CD4-positive, alpha-beta T cell (primary cell): ENCODE data around the gene FAM133A. TPM values are rescaled to one million over a fixed set of nuclear protein-coding genes. Genes with fewer than 3 reads are reported as not detected.

Experiments
- ATAC-seq: fragments of 200-7000 bp; cut with Tn5 transposase; one replicate; pipeline ENCODE4 v1.10.0; 2022; ENCODE audit warnings: mild to moderate bottlenecking; ENCODE audit not compliant: poor library complexity
- CTCF ChIA-PET: fragments of 350-600 bp; sonication (Branson Sonifier 250); formaldehyde crosslinking; loops from one replicate; lab custom pipeline; 2021; ENCODE audit warnings: antibody characterized with exemption, inconsistent platforms; lab: Charles Lee
- POLR2A ChIA-PET: fragments of 350-600 bp; sonication (Branson Sonifier 250); formaldehyde crosslinking; loops from one replicate; lab custom pipeline; 2021; ENCODE audit warnings: antibody characterized with exemption, inconsistent platforms; lab: Charles Lee
- DNase-seq, 14 experiments: peaks; one replicate each; pipeline ENCODE4 v3.0.0-alpha.2; 2013 to 2020; ENCODE audit warnings: mixed read lengths in 2 of 14
- H3K27ac ChIP-seq, 2 donors: one replicate each; pipeline versions ENCODE4 v1.5.1 to v1.7.0; 2013; ENCODE audit warnings: low read length in 2 of 2, low read depth in 1 of 2, mild to moderate bottlenecking in 1 of 2
- H3K27me3 ChIP-seq, 2 experiments: 1 replicate in 1 of 2; 2 replicates in 1 of 2; pipeline versions ENCODE4 v1.6.1 to v1.7.0; 2013; ENCODE audit warnings: low read length in 2 of 2, control low read depth in 1 of 2, mild to moderate bottlenecking in 1 of 2, moderate library complexity in 1 of 2; ENCODE audit not compliant: insufficient read depth in 2 of 2, control insufficient read depth in 1 of 2
- H3K36me3 ChIP-seq: one replicate; pipeline ENCODE4 v1.6.1; 2013; ENCODE audit warnings: low read length, control low read depth; ENCODE audit not compliant: insufficient read depth
- H3K4me1 ChIP-seq: one replicate; pipeline ENCODE4 v1.6.1; 2013; ENCODE audit warnings: low read length, control low read depth; ENCODE audit not compliant: insufficient read depth
- H3K4me3 ChIP-seq: one replicate; pipeline ENCODE4 v1.5.1; 2013; ENCODE audit warnings: mild to moderate bottlenecking, low read length, moderate library complexity
- H3K9me3 ChIP-seq, 2 experiments: 1 replicate in 1 of 2; 2 replicates in 1 of 2; pipeline versions ENCODE4 v1.6.1 to v1.7.0; 2013; ENCODE audit warnings: low read length in 2 of 2, mild to moderate bottlenecking in 2 of 2, control low read depth in 1 of 2, moderate library complexity in 1 of 2; ENCODE audit not compliant: control insufficient read depth in 1 of 2, insufficient read depth in 1 of 2
- H3K27ac Mint-ChIP-seq: one replicate; pipeline ENCODE4 v1.8.0; 2020; ENCODE audit warnings: mixed read lengths
- H3K27me3 Mint-ChIP-seq: one replicate; pipeline ENCODE4 v1.8.0; 2021; ENCODE audit warnings: mixed read lengths
- H3K36me3 Mint-ChIP-seq: one replicate; pipeline ENCODE4 v1.8.0; 2021; ENCODE audit warnings: low read depth, mixed read lengths
- H3K4me1 Mint-ChIP-seq: one replicate; pipeline ENCODE4 v1.8.0; 2021; ENCODE audit warnings: low read depth, mixed read lengths
- H3K4me3 Mint-ChIP-seq: one replicate; pipeline ENCODE4 v1.8.0; 2020; ENCODE audit warnings: mild to moderate bottlenecking, mixed read lengths
- H3K9me3 Mint-ChIP-seq: one replicate; pipeline ENCODE4 v1.8.0; 2020; ENCODE audit warnings: mixed read lengths
- CTCF ChIP-seq: fragments of 200-600 bp; IDR thresholded peaks from one replicate; pipeline ENCODE4 v1.8.0; 2022; ENCODE audit warnings: antibody characterized with exemption, mild to moderate bottlenecking
- intact Hi-C, 2 experiments: fragments of 100-400 bp; cut with DNase I in 1 of 2; cut with micrococcal nuclease in 1 of 2; formaldehyde crosslinking; loops; one replicate each; pipeline versions ENCODE4 v1.15.1 to v1.9.0; 2023 to 2025; cut with DNase I, micrococcal nuclease
- total RNA-seq, 174 experiments: library from RNA in 2 of 174; stranded (reverse) in 2 of 174; gene quantifications; one replicate each; pipeline ENCODE4 v1.2.3 and lab custom pipeline; 2021 to 2026

FAM133A gene
- total RNA-seq, 2 experiments from 2014 or later, result not detected

DNA sequence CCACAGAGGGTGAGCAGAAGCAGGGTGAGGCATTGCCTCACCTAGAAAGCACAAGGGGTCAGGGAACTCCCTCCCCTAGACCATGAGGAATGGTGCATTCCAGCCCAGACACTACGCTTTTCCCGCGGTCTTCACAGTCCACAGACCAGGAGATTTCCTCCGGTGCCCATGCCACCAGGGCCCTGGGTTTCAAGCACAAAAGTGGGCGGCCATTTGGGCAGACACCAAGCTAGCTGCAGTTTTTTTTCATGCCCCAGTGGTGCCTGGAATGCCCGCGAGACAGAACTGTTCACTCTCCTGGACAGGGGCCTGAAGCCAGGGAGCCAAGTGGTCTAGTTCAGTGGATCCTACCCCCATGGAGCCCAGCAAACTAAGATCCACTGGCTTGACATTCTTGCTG is 13.4 kb upstream of the FAM133A start:
- no peaks in the 10 kb centered on the region for H3K9me3 Mint-ChIP-seq
- Histone ChIP-seq H3K27ac (no peak overlapping the region), H3K9me3 (no peaks in the 10 kb centered on the region), H3K36me3 (no peaks in the 10 kb centered on the region), H3K4me1 (no peaks in the 10 kb centered on the region), H3K4me3 (no peak overlapping the region), H3K27me3 (no peaks in the 10 kb centered on the region)
- intact Hi-C loops, result no loop called here
- no peaks in the 10 kb centered on the region for H3K27me3 Mint-ChIP-seq
- no peak overlapping the region for H3K4me3 Mint-ChIP-seq
- ChIA-PET POLR2A (no interaction called here), CTCF (no interaction called here)
- no peak for TF ChIP-seq CTCF
- no peaks in the 10 kb centered on the region for H3K36me3 Mint-ChIP-seq
- H3K4me1 Mint-ChIP-seq, result no peaks in the 10 kb centered on the region
- no peak overlapping the region for H3K27ac Mint-ChIP-seq
- DNase-seq (no peak), ATAC-seq (no peak)

GRCh38 chrX:93673056-93673868 is 744 bp upstream of the FAM133A start, which contains the start of gene NAP1L3:
Gene NAP1L3, minus strand, starts transcription at chrX:93673578. Its CDS starts 274 bp downstream, at chrX:93673304.
- intact Hi-C loops, result no loop called here
- ATAC-seq (peak; percentile 63), DNase-seq (peak; percentile 22 to 79 (median 47))
- no peak for TF ChIP-seq CTCF
- Histone ChIP-seq H3K9me3 (peaks cover 0 to 5% of the 10 kb centered on the region in 2 experiments), H3K36me3 (no peaks in the 10 kb centered on the region), H3K27me3 (no peaks in the 10 kb centered on the region), H3K4me3 (peak within 1 kb of the TSS; percentile 64), H3K4me1 (peaks cover 13% of the 10 kb centered on the region), H3K27ac (peak within 1 kb of the TSS; percentile 30 to 41)
- H3K27me3 Mint-ChIP-seq, result no peaks in the 10 kb centered on the region
- H3K4me1 Mint-ChIP-seq, result peaks cover 20% of the 10 kb centered on the region
- peak within 1 kb of the TSS; percentile 90 for H3K27ac Mint-ChIP-seq
- ChIA-PET POLR2A (interaction anchor here (0.6 kb wide), 1 partner anchor 46 kb away, joined by 3 read pairs; no protein-coding TSS in a partner anchor), CTCF (no interaction called here)
- H3K4me3 Mint-ChIP-seq, result peak within 1 kb of the TSS; percentile 98
- H3K9me3 Mint-ChIP-seq, result no peaks in the 10 kb centered on the region
- H3K36me3 Mint-ChIP-seq, result peaks cover 6% of the 10 kb centered on the region

GRCh38 chrX:93695981-93696380 is 22.0 kb downstream of the FAM133A start:
- H3K4me1 ChIP-seq, result no peaks in the 10 kb centered on the region
- no peaks in the 10 kb centered on the region for H3K36me3 Mint-ChIP-seq
- intact Hi-C loops, result no loop called here
- ChIA-PET POLR2A (no interaction called here), CTCF (no interaction called here)
- H3K4me3 Mint-ChIP-seq, result no peak overlapping the region
- no peaks in the 10 kb centered on the region for H3K4me1 Mint-ChIP-seq
- H3K4me3 ChIP-seq, result no peak overlapping the region
- DNase-seq, result no peak
- no peak for TF ChIP-seq CTCF
- no peaks in the 10 kb centered on the region for H3K36me3 ChIP-seq
- no peak overlapping the region for H3K27ac ChIP-seq
- no peaks in the 10 kb centered on the region for H3K9me3 ChIP-seq
- no peaks in the 10 kb centered on the region for H3K9me3 Mint-ChIP-seq
- H3K27me3 ChIP-seq, result no peaks in the 10 kb centered on the region
- H3K27me3 Mint-ChIP-seq, result no peaks in the 10 kb centered on the region
- H3K27ac Mint-ChIP-seq, result no peak overlapping the region
- no peak for ATAC-seq
